Ovary (tissue), 9 donors: Measurements from ENCODE around the gene OR2AT4. TPM values are rescaled to one million over a fixed set of nuclear protein-coding genes. Genes with fewer than 3 reads are reported as not detected.

Source experiments
- DNase-seq, 5 donors: peaks; one replicate each; pipeline ENCODE4 v3.0.0-alpha.2; 2019 to 2020
- H3K27ac ChIP-seq, 2 donors: fragments of 200-600 bp; one replicate each; pipeline versions ENCODE4 v1.5.1 to v1.8.0; 2019 to 2022
- H3K27me3 ChIP-seq: fragments of 200-600 bp; one replicate; pipeline ENCODE4 v1.8.0; 2022
- H3K36me3 ChIP-seq: fragments of 200-600 bp; sonication (generic); one replicate; pipeline ENCODE4 v1.5.1; 2019
- H3K4me1 ChIP-seq: one replicate; pipeline ENCODE4 v1.8.1; 2013; ENCODE audit warnings: mild to moderate bottlenecking, moderate library complexity; ENCODE audit not compliant: insufficient read depth
- H3K4me3 ChIP-seq: fragments of 200-600 bp; sonication (generic); one replicate; pipeline ENCODE4 v1.5.1; 2017
- H3K9me3 ChIP-seq, 2 donors: fragments of 200-600 bp in 1 of 2; sonication (generic) in 1 of 2; one replicate each; pipeline versions ENCODE4 v1.5.1 to v1.8.1; 2013 to 2019; ENCODE audit warnings: mild to moderate bottlenecking in 1 of 2, moderate library complexity in 1 of 2
- CTCF ChIP-seq, 3 donors: fragments of 450-650 bp in 2 of 3; fragments of 200-600 bp in 1 of 3; IDR thresholded peaks; one replicate each; pipeline versions ENCODE4 v1.5.1 to v1.8.0; 2016 to 2022; ENCODE audit warnings: antibody characterized with exemption in 3 of 3, mild to moderate bottlenecking in 1 of 3
- EP300 ChIP-seq: sonication (generic); formaldehyde crosslinking; IDR thresholded peaks from one replicate; pipeline ENCODE4 v1.6.1; 2017; ENCODE audit warnings: antibody characterized with exemption
- POLR2A ChIP-seq: fragments of 450-650 bp; IDR thresholded peaks from one replicate; pipeline ENCODE4 v1.6.1; 2017; ENCODE audit warnings: antibody characterized with exemption, mild to moderate bottlenecking, moderate library complexity
- WGBS, 3 donors: extraction: QIAGEN DNeasy Blood & Tissue Kit in 1 of 3; methylation state at CpG; one replicate each; pipeline versions ENCODE4 v1.1.5 to v1.1.7; 2013 to 2017; 5-methylcytosine and 5-hydroxymethylcytosine counted together
- intact Hi-C, 4 donors: fragments of 100-400 bp; cut with DNase I; formaldehyde crosslinking; loops; one replicate each; pipeline versions ENCODE4 v1.11.0 to v1.15.1; 2022 to 2023
- polyA plus RNA-seq, 2 donors: library from polyadenylated mRNA; stranded (reverse); fragments of 200-250 nt in 1 of 2; fragments of 350-450 nt in 1 of 2; fragmentation: Illumina TruSeq in 1 of 2; extraction: RNeasy Lipid Tissue Mini Kit (QIAGEN cat#74804) in 1 of 2; gene quantifications; one replicate each; pipeline ENCODE4 v1.2.3, GENCODE V29; 2013 to 2014
- total RNA-seq, 7 donors: library from RNA; depleted of rRNA in 2 of 7; stranded (reverse); fragments of >200 nt in 2 of 7; fragmentation: NEBNext Ultra II Directional in 3 of 7; extraction: Animal tissue kit (Norgen Biotek cat#: 25700) in 3 of 7; gene quantifications; one replicate each; pipeline versions ENCODE4 v1.1.0 to v1.2.4, GENCODE V29; 2016 to 2023
- donor health status: DM: no; HTN: no; CAD: no; lungs with moderate emphysema.
- donor health status: DM: no; HTN: no; CAD: no.
- donor health status: Bipolar disorder and iron deficiency.
- donor health status: DM: yes; HTN: yes; CAD: no.
- donor health status: DM: no; HTN: no; CAD: no.
- donor health status: DM: yes; HTN: yes; CAD: no.

Gene OR2AT4
- total and polyA plus RNA-seq, 9 donors, result 0.02 TPM; not detected in 8

- TF ChIP-seq EP300 (no peak), POLR2A (no peak), CTCF (IDR thresholded peaks at IDR 0.05) (no peak)
- no peaks in the 10 kb centered on the region for H3K9me3 ChIP-seq
- no peak overlapping the region for H3K4me3 ChIP-seq
- H3K36me3 ChIP-seq, result no peaks in the 10 kb centered on the region
- H3K27me3 ChIP-seq, result no peaks in the 10 kb centered on the region
- H3K4me1 ChIP-seq, result no peaks in the 10 kb centered on the region
- WGBS, 3 donors, result 67 to 88% (median 73%) methylated on average over 2 of the region's 2 CpGs
- H3K27ac ChIP-seq, result no peak overlapping the region
- intact Hi-C loops, result no loop called here
- DNase-seq, result no peak
Observed at GRCh38 chr11:75126564-75126963, 29.9 kb upstream of the OR2AT4 start.

GRCh38 chr11:75118577-75118976 lies 21.9 kb upstream of the OR2AT4 start:
- Histone ChIP-seq H3K27ac (no peak overlapping the region), H3K36me3 (no peaks in the 10 kb centered on the region), H3K4me1 (no peaks in the 10 kb centered on the region), H3K27me3 (no peaks in the 10 kb centered on the region), H3K4me3 (no peak overlapping the region), H3K9me3 (no peaks in the 10 kb centered on the region)
- WGBS, 3 donors, result 41 to 57% (median 55%) methylated on average over 1 of the region's 1 CpG
- no peak for DNase-seq
- TF ChIP-seq EP300 (no peak), CTCF (IDR thresholded peaks at IDR 0.05) (no peak)
- intact Hi-C loops, result no loop called here

GRCh38 chr11:75114465-75114864 lies 17.8 kb upstream of the OR2AT4 start:
- TF ChIP-seq CTCF (IDR thresholded peaks at IDR 0.05), result no peak
- no peak for TF ChIP-seq POLR2A
- TF ChIP-seq EP300, result no peak
- H3K27me3 ChIP-seq, result no peaks in the 10 kb centered on the region
- intact Hi-C loops, result no loop called here
- no peaks in the 10 kb centered on the region for H3K9me3 ChIP-seq
- H3K4me3 ChIP-seq, result no peak overlapping the region
- no peaks in the 10 kb centered on the region for H3K36me3 ChIP-seq
- DNase-seq, result no peak
- WGBS, 3 donors, result 94 to 100% (median 96%) methylated on average over 2 of the region's 2 CpGs
- no peak overlapping the region for H3K27ac ChIP-seq
- H3K4me1 ChIP-seq, result no peaks in the 10 kb centered on the region

- no peaks in the 10 kb centered on the region for H3K36me3 ChIP-seq
- no peak overlapping the region for H3K27ac ChIP-seq
- DNase-seq, result no peak
- no peaks in the 10 kb centered on the region for H3K9me3 ChIP-seq
- H3K27me3 ChIP-seq, result no peaks in the 10 kb centered on the region
- 13 to 30% (median 17%) methylated on average over 1 of the region's 1 CpG for WGBS, 3 donors
- no peaks in the 10 kb centered on the region for H3K4me1 ChIP-seq
- H3K4me3 ChIP-seq, result no peak overlapping the region
- TF ChIP-seq EP300 (no peak), CTCF (IDR thresholded peaks at IDR 0.05) (no peak), POLR2A (no peak)
- intact Hi-C loops, result no loop called here
Observed at GRCh38 chr11:75113030-75113429, 16.4 kb upstream of the OR2AT4 start.

GRCh38 chr11:75112200-75112599 lies 15.5 kb upstream of the OR2AT4 start:
- Histone ChIP-seq H3K9me3 (no peaks in the 10 kb centered on the region), H3K27me3 (no peaks in the 10 kb centered on the region), H3K4me1 (no peaks in the 10 kb centered on the region), H3K27ac (no peak overlapping the region), H3K36me3 (no peaks in the 10 kb centered on the region), H3K4me3 (no peak overlapping the region)
- no peak for DNase-seq
- intact Hi-C loops, result no loop called here
- WGBS, 3 donors, result 73 to 79% (median 73%) methylated on average over 2 of the region's 2 CpGs
- TF ChIP-seq CTCF (IDR thresholded peaks at IDR 0.05) (no peak), EP300 (no peak), POLR2A (no peak)
